ENCODE measurements around the gene IL1F10. TPM values are rescaled to one million over a fixed set of nuclear protein-coding genes. Genes with fewer than 3 reads are reported as not detected.

IL1F10 gene
- total and polyA plus RNA-seq, 8 donors: not detected

DNA sequence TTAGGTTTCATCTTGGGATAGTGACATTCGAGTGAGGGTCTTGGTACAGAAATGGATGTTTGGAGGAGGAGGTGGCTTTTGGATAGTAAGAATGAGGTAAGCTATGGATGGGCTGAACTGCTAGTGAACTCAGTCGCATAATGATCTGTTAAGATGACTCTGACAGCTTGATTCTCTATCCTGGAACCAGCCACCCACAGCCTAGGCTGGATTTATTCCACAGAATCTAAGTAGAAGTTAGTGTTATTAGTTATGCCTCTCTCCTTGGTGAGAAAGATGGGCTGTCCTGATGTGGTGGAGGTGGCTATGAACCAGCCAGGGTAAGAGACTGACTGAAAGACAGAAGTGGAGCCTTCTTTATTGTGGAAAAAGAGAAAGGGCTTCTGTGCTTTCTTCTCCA lies 40.1 kb upstream of the IL1F10 start:
- H3K27me3 ChIP-seq: peaks cover 5 to 36% of the 10 kb centered on the region in 2 donors
- H3K27ac ChIP-seq: no peak overlapping the region
- no peak for DNase-seq
- no peaks in the 10 kb centered on the region for H3K36me3 ChIP-seq
- no peaks in the 10 kb centered on the region for H3K4me1 ChIP-seq
- H3K9me3 ChIP-seq: no peaks in the 10 kb centered on the region
- no peak for TF ChIP-seq CTCF (IDR thresholded peaks at IDR 0.05)
- no peak for ATAC-seq
- intact Hi-C loops (cut with DNase I): no loop called here
- no peak overlapping the region for H3K4me3 ChIP-seq

DNA sequence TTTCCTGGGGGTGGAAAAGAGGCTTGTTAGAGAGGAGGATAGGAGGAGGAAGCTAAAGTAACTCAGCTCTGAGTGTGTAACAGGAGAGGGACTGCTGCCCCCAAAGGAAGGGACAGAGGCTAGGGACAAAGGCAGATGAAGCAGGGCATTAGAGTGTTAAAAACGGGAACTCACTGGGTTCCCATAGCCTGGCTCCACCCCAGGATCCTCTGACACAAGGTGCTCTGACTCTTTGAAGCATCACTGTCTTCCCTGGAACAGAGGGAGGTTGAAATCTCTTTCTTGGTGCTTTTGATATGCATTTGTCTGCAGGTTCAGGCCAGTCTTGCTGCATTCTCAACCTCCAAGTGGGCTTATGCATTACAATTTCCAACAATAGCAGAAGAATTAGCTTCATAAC lies 39.7 kb upstream of the IL1F10 start:
- no peak overlapping the region for H3K4me3 ChIP-seq
- intact Hi-C loops (cut with DNase I): no loop called here
- no peak for ATAC-seq

DNA sequence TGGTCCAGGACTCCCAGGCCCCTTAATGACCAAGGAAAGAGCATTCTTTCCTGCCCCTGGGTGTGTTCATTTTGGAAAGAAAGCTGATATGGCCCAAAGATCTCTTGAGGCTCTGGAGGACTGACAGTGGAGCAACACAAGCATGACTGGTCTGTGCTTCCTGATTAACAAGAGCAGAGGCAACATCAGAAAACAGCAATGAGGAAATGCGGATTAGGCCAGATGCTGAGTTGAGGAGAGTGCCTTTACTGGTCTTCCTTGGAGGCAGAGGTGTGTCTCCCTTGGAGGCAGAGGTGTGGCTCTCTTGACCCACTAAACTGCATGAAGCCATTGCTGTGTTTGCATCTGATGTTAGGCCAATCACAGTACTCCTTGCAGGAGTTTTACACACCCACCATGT lies 35.0 kb upstream of the IL1F10 start:
- H3K27ac ChIP-seq: no peak overlapping the region
- no peak overlapping the region for H3K4me3 ChIP-seq
- ATAC-seq (no peak), DNase-seq (no peak)
- H3K27me3 ChIP-seq: peaks cover 2 to 18% of the 10 kb centered on the region in 2 donors
- intact Hi-C loops (cut with DNase I): no loop called here
- no peak for TF ChIP-seq CTCF (IDR thresholded peaks at IDR 0.05)
- no peaks in the 10 kb centered on the region for H3K36me3 ChIP-seq
- H3K4me1 ChIP-seq: no peaks in the 10 kb centered on the region
- no peaks in the 10 kb centered on the region for H3K9me3 ChIP-seq

More for the DNA sequence above, 39.7 kb upstream of the IL1F10 start:
- H3K9me3 ChIP-seq: no peaks in the 10 kb centered on the region
- peaks cover 5 to 36% of the 10 kb centered on the region in 2 donors for H3K27me3 ChIP-seq
- no peak for TF ChIP-seq CTCF (IDR thresholded peaks at IDR 0.05)
- no peaks in the 10 kb centered on the region for H3K36me3 ChIP-seq
- no peak for DNase-seq
- H3K4me1 ChIP-seq: no peaks in the 10 kb centered on the region
- H3K27ac ChIP-seq: no peak overlapping the region

DNA sequence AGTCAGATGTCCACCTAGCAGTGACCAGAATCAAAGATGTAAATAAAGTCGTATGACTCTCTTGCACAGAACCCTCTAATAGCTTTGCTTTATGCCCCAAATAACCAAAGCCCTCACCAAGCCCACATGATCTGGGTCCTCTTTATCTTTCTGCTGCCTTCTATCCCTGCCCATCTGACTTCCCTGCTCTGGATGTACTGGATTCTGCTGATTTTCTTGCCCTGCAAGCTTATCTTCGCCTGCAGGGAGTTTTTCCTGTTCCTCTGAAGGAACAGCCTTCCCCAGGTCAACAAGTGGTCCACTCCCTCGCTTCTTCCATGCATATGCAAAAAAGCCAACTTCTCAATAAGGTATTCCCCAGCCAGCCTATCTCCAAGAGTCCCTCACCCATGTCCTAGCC lies 33.8 kb upstream of the IL1F10 start:
- Histone ChIP-seq H3K27ac (no peak overlapping the region), H3K36me3 (no peaks in the 10 kb centered on the region), H3K27me3 (peaks cover 0 to 10% of the 10 kb centered on the region in 2 donors), H3K4me1 (no peaks in the 10 kb centered on the region), H3K4me3 (no peak overlapping the region), H3K9me3 (no peaks in the 10 kb centered on the region)
- DNase-seq (no peak), ATAC-seq (no peak)
- TF ChIP-seq CTCF (IDR thresholded peaks at IDR 0.05): no peak
- intact Hi-C loops (cut with DNase I): no loop called here

- H3K36me3 ChIP-seq: no peaks in the 10 kb centered on the region
Observed at GRCh38 chr2:113036763-113037162, 31.0 kb upstream of the IL1F10 start.

More at GRCh38 chr2:113036763-113037162, 31.0 kb upstream of the IL1F10 start:
- intact Hi-C loops (cut with DNase I): no loop called here
- peaks cover 0 to 3% of the 10 kb centered on the region in 2 donors for H3K27me3 ChIP-seq
- ATAC-seq: no peak
- no peaks in the 10 kb centered on the region for H3K9me3 ChIP-seq
- no peak for DNase-seq
- no peak overlapping the region for H3K4me3 ChIP-seq
- no peak overlapping the region for H3K27ac ChIP-seq
- H3K4me1 ChIP-seq: no peaks in the 10 kb centered on the region
- no peak for TF ChIP-seq CTCF (IDR thresholded peaks at IDR 0.05)
